Stimulated activated naive CD8-positive, alpha-beta T cell treated with anti-CD3 and anti-CD28 coated beads, Interleukin-15, Interleukin-2, amounts not matched to agents 100 U/mL and 50 U/mL, for 24 hours (primary cell): ENCODE data around the gene OVCA2.

Experiments
- ATAC-seq: fragments of 150-1000 bp; cut with Tn5 transposase; one replicate; pipeline ENCODE4 v1.10.0; 2021
- DNase-seq: peaks from one replicate; pipeline ENCODE4 v3.0.0; 2021

The OVCA2 gene

GRCh38 chr17:2054512-2055291 lies 12.9 kb downstream of the OVCA2 start, which contains the start of gene HIC1:
Gene HIC1, plus strand, starts transcription at chr17:2055103. Its CDS starts 1,588 bp downstream, at chr17:2056691.
- peak; percentile 84 for DNase-seq
- ATAC-seq, result peak; percentile 55

GRCh38 chr17:2055292-2056205 lies 13.7 kb downstream of the OVCA2 start:
- ATAC-seq, result no peak
- DNase-seq, result peak; percentile 54

- DNase-seq, result peak; percentile 45
These were observed 14.7 kb downstream of the OVCA2 start for GRCh38 chr17:2056206-2057174.

GRCh38 chr17:2057175-2057759 lies 15.4 kb downstream of the OVCA2 start:
- DNase-seq (no peak), ATAC-seq (no peak)

More at GRCh38 chr17:2056206-2057174, 14.7 kb downstream of the OVCA2 start:
- no peak for ATAC-seq

GRCh38 chr17:2057760-2058585 lies 16.2 kb downstream of the OVCA2 start:
- DNase-seq (peak; percentile 29), ATAC-seq (no peak)

GRCh38 chr17:2058586-2059546 lies 17.0 kb downstream of the OVCA2 start:
- ATAC-seq (no peak), DNase-seq (peak; percentile 83)

- DNase-seq, result no peak
These were observed 17.9 kb downstream of the OVCA2 start for GRCh38 chr17:2059547-2060384.

GRCh38 chr17:2060385-2060658 lies 18.5 kb downstream of the OVCA2 start:
- no peak for DNase-seq
- ATAC-seq, result no peak

More at GRCh38 chr17:2059547-2060384, 17.9 kb downstream of the OVCA2 start:
- ATAC-seq, result no peak

GRCh38 chr17:2060681-2061440 lies 19.0 kb downstream of the OVCA2 start:
- DNase-seq (no peak), ATAC-seq (no peak)

GRCh38 chr17:2061441-2061958 lies 19.7 kb downstream of the OVCA2 start:
- no peak for ATAC-seq
- no peak for DNase-seq

- ATAC-seq, result no peak
- DNase-seq, result no peak
These were observed 20.9 kb downstream of the OVCA2 start for GRCh38 chr17:2062571-2063183.

GRCh38 chr17:2063261-2064146 lies 21.7 kb downstream of the OVCA2 start:
- DNase-seq, result no peak
- no peak for ATAC-seq

GRCh38 chr17:2064147-2064489 lies 22.3 kb downstream of the OVCA2 start:
- ATAC-seq, result no peak
- no peak for DNase-seq

- no peak for DNase-seq
- no peak for ATAC-seq
These were observed 22.7 kb downstream of the OVCA2 start for GRCh38 chr17:2064520-2064971.

GRCh38 chr17:2064980-2065785 lies 23.4 kb downstream of the OVCA2 start:
- ATAC-seq, result peak; percentile 57
- peak; percentile 78 for DNase-seq
